HepG2 (cell line): ENCODE measurements around the gene STARD6. TPM values are rescaled to one million over a fixed set of nuclear protein-coding genes. Genes with fewer than 3 reads are reported as not detected.

ENCODE experiments used
- BORCS8-MEF2B ChIP-seq: sonication (generic); formaldehyde crosslinking; IDR thresholded peaks from 2 replicates; pipeline ENCODE4 v1.8.0; 2022; ENCODE audit warnings: mild to moderate bottlenecking, missing genetic modification reagents
- CENPX ChIP-seq: sonication (generic); formaldehyde crosslinking; IDR thresholded peaks from 2 replicates; pipeline ENCODE4 v1.9.0; 2021; ENCODE audit warnings: mild to moderate bottlenecking, missing genetic modification reagents, moderate library complexity
- ELF4 ChIP-seq: sonication (generic); formaldehyde crosslinking; IDR thresholded peaks from 2 replicates; pipeline ENCODE4 v1.5.0; 2020; ENCODE audit warnings: missing genetic modification reagents, mild to moderate bottlenecking, moderate library complexity, borderline replicate concordance
- HMG20A ChIP-seq: IDR thresholded peaks from 2 replicates; pipeline ENCODE4 v1.6.1; 2016; ENCODE audit warnings: borderline replicate concordance
- KDM5A ChIP-seq: fragments of 200-600 bp; sonication (generic); IDR thresholded peaks from 2 replicates; pipeline ENCODE4 v1.7.0; 2018; ENCODE audit warnings: antibody characterized with exemption, mild to moderate bottlenecking, low read length, borderline replicate concordance
- MIER3 ChIP-seq: IDR thresholded peaks from 2 replicates; pipeline ENCODE4 v1.6.1; 2016; ENCODE audit warnings: missing compliant biosample characterization, borderline replicate concordance
- PPARG ChIP-seq: conservative IDR thresholded peaks from 2 replicates; pipeline ENCODE4 v1.6.1; 2016; ENCODE audit warnings: missing biosample characterization, missing genetic modification reagents
- SP5 ChIP-seq: IDR thresholded peaks from 2 replicates; pipeline ENCODE4 v1.6.1; 2016; ENCODE audit warnings: low read depth, borderline replicate concordance
- SRSF4 ChIP-seq: fragments of 200-400 bp; formaldehyde crosslinking; IDR thresholded peaks from one replicate; pipeline ENCODE4 v1.6.1; 2018; ENCODE audit warnings: mild to moderate bottlenecking, low read depth, low read length, moderate library complexity; ENCODE audit not compliant: poor library complexity, severe bottlenecking
- TBX2 ChIP-seq: sonication (generic); formaldehyde crosslinking; IDR thresholded peaks from 2 replicates; pipeline ENCODE4 v1.5.0; 2020; ENCODE audit warnings: missing genetic modification reagents, mild to moderate bottlenecking, borderline replicate concordance
- TBX3 ChIP-seq: fragments of 450-650 bp; IDR thresholded peaks from 2 replicates; pipeline ENCODE4 v1.6.1; 2017; ENCODE audit warnings: antibody characterized with exemption, mild to moderate bottlenecking, inconsistent platforms, borderline replicate concordance
- ZNF496 ChIP-seq: sonication (generic); formaldehyde crosslinking; IDR thresholded peaks from 2 replicates; pipeline ENCODE4 v1.8.1; 2023; ENCODE audit warnings: mild to moderate bottlenecking, moderate library complexity, missing genetic modification reagents; ENCODE audit not compliant: insufficient replicate concordance
- ZNF652 ChIP-seq: IDR thresholded peaks from 2 replicates; pipeline ENCODE4 v1.6.1; 2016; ENCODE audit warnings: low read depth, borderline replicate concordance
- polyA plus RNA-seq, 8 experiments: library from polyadenylated mRNA; depleted of rRNA in 3 of 8; stranded (reverse) in 7 of 8; unstranded in 1 of 8; fragments of >200 nt; fragmentation: Illumina TruSeq in 4 of 8; extraction: Trizol in 4 of 8; gene quantifications; 2 replicates each; pipeline versions ENCODE4 v1.2.1 to v1.2.3, GENCODE V29; 2011 to 2016; ENCODE audit warnings: low read depth in 4 of 8, missing spikeins in 1 of 8, mixed read lengths in 1 of 8; ENCODE audit not compliant: insufficient read depth in 1 of 8
- total RNA-seq, 5 experiments: library from RNA; depleted of rRNA; stranded (reverse); fragments of >200 nt; fragmentation: Illumina TruSeq; extraction: Trizol; gene quantifications; 2 replicates each; pipeline ENCODE4 v1.2.3, GENCODE V29; 2016; ENCODE audit warnings: low read depth in 1 of 5
- TF ChIP-seq, protein P1 (sequence below): sonication (generic); formaldehyde crosslinking; conservative IDR thresholded peaks from 2 replicates; pipeline ENCODE4 v1.8.0; 2022; ENCODE audit warnings: low read depth, missing genetic modification reagents
- TF ChIP-seq, protein P2 (sequence below): sonication (generic); formaldehyde crosslinking; IDR thresholded peaks from 2 replicates; pipeline ENCODE4 v1.8.0; 2022; ENCODE audit warnings: mild to moderate bottlenecking, missing genetic modification reagents, moderate library complexity
- TF ChIP-seq, protein P3 (sequence below): sonication (generic); formaldehyde crosslinking; conservative IDR thresholded peaks from 2 replicates; pipeline ENCODE4 v1.5.0; 2020; ENCODE audit warnings: missing genetic modification reagents
- TF ChIP-seq, protein P4 (sequence below): sonication (generic); formaldehyde crosslinking; IDR thresholded peaks from 2 replicates; pipeline ENCODE4 v1.4.0; 2020; ENCODE audit warnings: low read depth, mild to moderate bottlenecking, missing genetic modification reagents
- TF ChIP-seq, protein P5 (sequence below): sonication (generic); formaldehyde crosslinking; IDR thresholded peaks from 2 replicates; pipeline ENCODE4 v1.5.0; 2020; ENCODE audit warnings: missing genetic modification reagents, mild to moderate bottlenecking, borderline replicate concordance
- TF ChIP-seq, protein P6 (sequence below): sonication (generic); formaldehyde crosslinking; IDR thresholded peaks from 2 replicates; pipeline ENCODE4 v1.9.0; 2022; ENCODE audit warnings: missing genetic modification reagents, mild to moderate bottlenecking, borderline replicate concordance

STARD6 gene
- total and polyA plus RNA-seq, 2 of the 13 experiments (the other 11 are each of a cell fraction or from before 2014, with no cell fraction given) = not detected

DNA sequence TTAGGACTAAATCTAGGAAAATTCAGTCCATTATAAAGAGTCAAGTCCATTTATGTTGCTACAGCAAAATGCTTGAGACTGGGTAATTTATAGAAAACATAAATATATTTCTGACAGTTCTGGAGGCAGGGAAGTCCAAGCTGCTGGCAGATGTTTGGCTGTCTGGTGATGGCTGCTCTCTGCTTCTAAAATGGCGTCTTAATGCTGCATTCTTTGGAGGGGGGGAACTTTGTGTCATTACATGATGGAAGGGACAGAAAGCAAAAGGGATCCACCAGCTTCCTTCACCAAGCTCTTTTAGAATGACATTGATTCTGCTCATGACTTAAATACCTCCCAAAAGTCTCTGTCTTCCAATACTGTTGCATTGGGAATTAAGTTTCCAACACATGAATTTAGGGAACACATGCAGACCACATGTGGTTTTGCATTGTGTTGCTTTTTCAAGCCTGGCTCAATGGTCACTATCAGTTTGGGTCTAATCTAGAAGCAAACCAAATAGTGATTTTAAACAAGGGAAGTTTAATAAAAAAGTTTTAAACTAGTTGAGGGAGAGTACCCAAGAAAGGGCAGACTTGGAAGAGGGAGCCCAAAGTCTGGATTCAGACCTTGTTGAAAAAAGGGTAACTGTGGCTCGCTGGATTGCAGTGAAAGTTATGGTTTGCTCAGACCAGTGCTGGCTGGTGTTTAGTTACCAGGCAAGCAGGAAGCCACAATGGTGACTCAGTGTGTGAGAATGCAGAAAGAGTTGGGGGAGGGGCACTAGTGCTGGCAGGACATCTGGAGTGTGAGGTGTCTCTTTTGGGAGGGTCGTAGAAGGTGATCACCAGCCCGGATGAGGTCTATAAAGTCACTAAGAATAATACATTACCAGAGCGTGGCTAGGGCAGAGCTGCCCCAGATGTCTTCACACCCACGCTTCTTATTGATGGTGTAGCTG lies 30.8 kb upstream of the STARD6 start (continued):
- TF ChIP-seq ZNF496 (no peak), TBX3 (peak; percentile 31; the same call in 1 of the 2 replicates), ELF4 (CRISPR knock-in tag) (no peak), TBX2 (peak; percentile 59; the same call in 1 of the 2 replicates), BORCS8-MEF2B (CRISPR knock-in tag) (no peak), ZNF652 (no peak), PPARG (CRISPR knock-in tag) (no peak), SRSF4 (no peak), KDM5A (no peak), CENPX (CRISPR knock-in tag) (no peak), HMG20A (CRISPR knock-in tag) (peak; percentile 44; the same call in 1 of the 2 replicates), SP5 (CRISPR knock-in tag) (0 out of 2 replicates have a peak, but pooled peaks have one; percentile 17), MIER3 (CRISPR knock-in tag) (peak; percentile 37; the same call in 1 of the 2 replicates)
- TF ChIP-seq, protein P1, sequence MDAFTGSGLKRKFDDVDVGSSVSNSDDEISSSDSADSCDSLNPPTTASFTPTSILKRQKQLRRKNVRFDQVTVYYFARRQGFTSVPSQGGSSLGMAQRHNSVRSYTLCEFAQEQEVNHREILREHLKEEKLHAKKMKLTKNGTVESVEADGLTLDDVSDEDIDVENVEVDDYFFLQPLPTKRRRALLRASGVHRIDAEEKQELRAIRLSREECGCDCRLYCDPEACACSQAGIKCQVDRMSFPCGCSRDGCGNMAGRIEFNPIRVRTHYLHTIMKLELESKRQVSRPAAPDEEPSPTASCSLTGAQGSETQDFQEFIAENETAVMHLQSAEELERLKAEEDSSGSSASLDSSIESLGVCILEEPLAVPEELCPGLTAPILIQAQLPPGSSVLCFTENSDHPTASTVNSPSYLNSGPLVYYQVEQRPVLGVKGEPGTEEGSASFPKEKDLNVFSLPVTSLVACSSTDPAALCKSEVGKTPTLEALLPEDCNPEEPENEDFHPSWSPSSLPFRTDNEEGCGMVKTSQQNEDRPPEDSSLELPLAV (CRISPR knock-in tag) = no peak
- TF ChIP-seq, protein P2, sequence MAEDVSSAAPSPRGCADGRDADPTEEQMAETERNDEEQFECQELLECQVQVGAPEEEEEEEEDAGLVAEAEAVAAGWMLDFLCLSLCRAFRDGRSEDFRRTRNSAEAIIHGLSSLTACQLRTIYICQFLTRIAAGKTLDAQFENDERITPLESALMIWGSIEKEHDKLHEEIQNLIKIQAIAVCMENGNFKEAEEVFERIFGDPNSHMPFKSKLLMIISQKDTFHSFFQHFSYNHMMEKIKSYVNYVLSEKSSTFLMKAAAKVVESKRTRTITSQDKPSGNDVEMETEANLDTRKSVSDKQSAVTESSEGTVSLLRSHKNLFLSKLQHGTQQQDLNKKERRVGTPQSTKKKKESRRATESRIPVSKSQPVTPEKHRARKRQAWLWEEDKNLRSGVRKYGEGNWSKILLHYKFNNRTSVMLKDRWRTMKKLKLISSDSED = no peak
- TF ChIP-seq, protein P3, sequence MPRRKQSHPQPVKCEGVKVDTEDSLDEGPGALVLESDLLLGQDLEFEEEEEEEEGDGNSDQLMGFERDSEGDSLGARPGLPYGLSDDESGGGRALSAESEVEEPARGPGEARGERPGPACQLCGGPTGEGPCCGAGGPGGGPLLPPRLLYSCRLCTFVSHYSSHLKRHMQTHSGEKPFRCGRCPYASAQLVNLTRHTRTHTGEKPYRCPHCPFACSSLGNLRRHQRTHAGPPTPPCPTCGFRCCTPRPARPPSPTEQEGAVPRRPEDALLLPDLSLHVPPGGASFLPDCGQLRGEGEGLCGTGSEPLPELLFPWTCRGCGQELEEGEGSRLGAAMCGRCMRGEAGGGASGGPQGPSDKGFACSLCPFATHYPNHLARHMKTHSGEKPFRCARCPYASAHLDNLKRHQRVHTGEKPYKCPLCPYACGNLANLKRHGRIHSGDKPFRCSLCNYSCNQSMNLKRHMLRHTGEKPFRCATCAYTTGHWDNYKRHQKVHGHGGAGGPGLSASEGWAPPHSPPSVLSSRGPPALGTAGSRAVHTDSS (CRISPR knock-in tag) = no peak
- TF ChIP-seq, protein P4, sequence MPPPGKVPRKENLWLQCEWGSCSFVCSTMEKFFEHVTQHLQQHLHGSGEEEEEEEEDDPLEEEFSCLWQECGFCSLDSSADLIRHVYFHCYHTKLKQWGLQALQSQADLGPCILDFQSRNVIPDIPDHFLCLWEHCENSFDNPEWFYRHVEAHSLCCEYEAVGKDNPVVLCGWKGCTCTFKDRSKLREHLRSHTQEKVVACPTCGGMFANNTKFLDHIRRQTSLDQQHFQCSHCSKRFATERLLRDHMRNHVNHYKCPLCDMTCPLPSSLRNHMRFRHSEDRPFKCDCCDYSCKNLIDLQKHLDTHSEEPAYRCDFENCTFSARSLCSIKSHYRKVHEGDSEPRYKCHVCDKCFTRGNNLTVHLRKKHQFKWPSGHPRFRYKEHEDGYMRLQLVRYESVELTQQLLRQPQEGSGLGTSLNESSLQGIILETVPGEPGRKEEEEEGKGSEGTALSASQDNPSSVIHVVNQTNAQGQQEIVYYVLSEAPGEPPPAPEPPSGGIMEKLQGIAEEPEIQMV = no peak
- TF ChIP-seq, protein P5, sequence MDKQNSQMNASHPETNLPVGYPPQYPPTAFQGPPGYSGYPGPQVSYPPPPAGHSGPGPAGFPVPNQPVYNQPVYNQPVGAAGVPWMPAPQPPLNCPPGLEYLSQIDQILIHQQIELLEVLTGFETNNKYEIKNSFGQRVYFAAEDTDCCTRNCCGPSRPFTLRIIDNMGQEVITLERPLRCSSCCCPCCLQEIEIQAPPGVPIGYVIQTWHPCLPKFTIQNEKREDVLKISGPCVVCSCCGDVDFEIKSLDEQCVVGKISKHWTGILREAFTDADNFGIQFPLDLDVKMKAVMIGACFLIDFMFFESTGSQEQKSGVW (CRISPR knock-in tag) = no peak
- TF ChIP-seq, protein P6, sequence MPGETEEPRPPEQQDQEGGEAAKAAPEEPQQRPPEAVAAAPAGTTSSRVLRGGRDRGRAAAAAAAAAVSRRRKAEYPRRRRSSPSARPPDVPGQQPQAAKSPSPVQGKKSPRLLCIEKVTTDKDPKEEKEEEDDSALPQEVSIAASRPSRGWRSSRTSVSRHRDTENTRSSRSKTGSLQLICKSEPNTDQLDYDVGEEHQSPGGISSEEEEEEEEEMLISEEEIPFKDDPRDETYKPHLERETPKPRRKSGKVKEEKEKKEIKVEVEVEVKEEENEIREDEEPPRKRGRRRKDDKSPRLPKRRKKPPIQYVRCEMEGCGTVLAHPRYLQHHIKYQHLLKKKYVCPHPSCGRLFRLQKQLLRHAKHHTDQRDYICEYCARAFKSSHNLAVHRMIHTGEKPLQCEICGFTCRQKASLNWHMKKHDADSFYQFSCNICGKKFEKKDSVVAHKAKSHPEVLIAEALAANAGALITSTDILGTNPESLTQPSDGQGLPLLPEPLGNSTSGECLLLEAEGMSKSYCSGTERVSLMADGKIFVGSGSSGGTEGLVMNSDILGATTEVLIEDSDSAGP = no peak
